ENCODE data around the gene ARHGAP6.

DNA sequence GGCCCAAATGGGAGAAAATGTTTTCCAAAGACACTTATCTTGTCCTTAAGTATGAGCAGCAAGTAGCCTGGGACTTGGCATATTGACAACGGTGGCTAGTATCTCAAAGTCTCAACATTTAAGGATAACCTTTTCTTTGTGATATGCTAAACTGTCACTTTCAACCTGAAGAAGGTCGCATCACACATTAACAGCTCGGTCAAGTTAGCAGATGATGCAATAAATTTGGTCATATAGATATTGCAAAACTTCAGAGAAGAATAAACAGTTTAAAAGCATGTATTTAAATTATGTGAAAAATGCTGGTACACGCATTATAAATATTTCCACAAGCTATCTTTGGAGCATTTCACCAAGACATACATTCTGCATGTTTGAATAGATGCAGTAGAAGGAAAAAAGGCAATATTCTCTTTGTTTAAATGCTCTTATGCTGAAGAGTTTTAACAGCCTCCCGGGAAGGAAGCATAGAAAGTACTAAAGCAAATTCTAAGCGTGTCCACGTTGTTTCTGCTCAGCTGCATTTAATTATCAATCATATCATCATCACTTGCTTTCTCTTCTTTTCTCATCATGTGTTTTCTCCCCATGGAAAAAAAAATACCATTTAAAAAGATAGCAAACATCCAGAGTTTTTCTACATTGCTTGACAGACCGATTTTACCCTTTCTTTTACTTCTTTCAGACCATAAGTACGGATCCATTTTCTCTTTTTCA lies 24.2 kb downstream of the ARHGAP6 start:
- TF ChIP-seq, protein P1, sequence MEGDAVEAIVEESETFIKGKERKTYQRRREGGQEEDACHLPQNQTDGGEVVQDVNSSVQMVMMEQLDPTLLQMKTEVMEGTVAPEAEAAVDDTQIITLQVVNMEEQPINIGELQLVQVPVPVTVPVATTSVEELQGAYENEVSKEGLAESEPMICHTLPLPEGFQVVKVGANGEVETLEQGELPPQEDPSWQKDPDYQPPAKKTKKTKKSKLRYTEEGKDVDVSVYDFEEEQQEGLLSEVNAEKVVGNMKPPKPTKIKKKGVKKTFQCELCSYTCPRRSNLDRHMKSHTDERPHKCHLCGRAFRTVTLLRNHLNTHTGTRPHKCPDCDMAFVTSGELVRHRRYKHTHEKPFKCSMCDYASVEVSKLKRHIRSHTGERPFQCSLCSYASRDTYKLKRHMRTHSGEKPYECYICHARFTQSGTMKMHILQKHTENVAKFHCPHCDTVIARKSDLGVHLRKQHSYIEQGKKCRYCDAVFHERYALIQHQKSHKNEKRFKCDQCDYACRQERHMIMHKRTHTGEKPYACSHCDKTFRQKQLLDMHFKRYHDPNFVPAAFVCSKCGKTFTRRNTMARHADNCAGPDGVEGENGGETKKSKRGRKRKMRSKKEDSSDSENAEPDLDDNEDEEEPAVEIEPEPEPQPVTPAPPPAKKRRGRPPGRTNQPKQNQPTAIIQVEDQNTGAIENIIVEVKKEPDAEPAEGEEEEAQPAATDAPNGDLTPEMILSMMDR (IDR thresholded peaks at IDR 0.05) = no peak
- no peak for TF ChIP-seq EZH2 (IDR thresholded peaks at IDR 0.05)

Data from neural progenitor cell (in vitro differentiated cells).